HEK293 (cell line): ENCODE measurements around the gene AK8.

Experiments
- CTCF ChIA-PET: fragments of 350-600 bp; formaldehyde crosslinking; extraction: SDS; loops from one replicate; lab custom pipeline; 2021; ENCODE audit warnings: antibody characterized with exemption; lab: Yijun Ruan, JAX
- POLR2A ChIA-PET: fragments of 300-600 bp; formaldehyde crosslinking; extraction: SDS; loops from one replicate; lab custom pipeline; 2020; ENCODE audit warnings: antibody characterized with exemption, inconsistent platforms; lab: Yijun Ruan, JAX
- H3K27ac ChIP-seq: fragments of 200-500 bp; sonication (Bioruptor generic); 2 replicates; pipeline ENCODE4 v1.5.1; 2014; ENCODE audit warnings: low read depth, low read length, control low read depth, inconsistent platforms; ENCODE audit errors: extremely low read depth
- H3K36me3 ChIP-seq, 2 experiments: fragments of 200-500 bp in 1 of 2; sonication (Bioruptor generic) in 1 of 2; 1 replicate in 1 of 2; 2 replicates in 1 of 2; pipeline ENCODE4 v1.5.1; 2014 to 2017; ENCODE audit warnings: inconsistent platforms in 2 of 2, low read length in 2 of 2; ENCODE audit not compliant: control insufficient read depth in 2 of 2, insufficient read depth in 1 of 2
- H3K4me1 ChIP-seq: fragments of 200-500 bp; sonication (Bioruptor generic); 2 replicates; pipeline ENCODE4 v1.5.1; 2014; ENCODE audit warnings: mild to moderate bottlenecking, low read length, inconsistent platforms; ENCODE audit not compliant: control insufficient read depth, insufficient read depth
- H3K4me3 ChIP-seq: 2 replicates; pipeline ENCODE4 v1.5.1; 2011; ENCODE audit warnings: low read depth, mild to moderate bottlenecking, control low read depth, low read length, moderate library complexity
- H3K9me3 ChIP-seq: fragments of 200-500 bp; sonication (Bioruptor generic); 2 replicates; pipeline ENCODE4 v1.5.1; 2014; ENCODE audit warnings: low read depth, low read length, inconsistent platforms; ENCODE audit not compliant: control insufficient read depth, insufficient read depth
- GFI1B ChIP-seq: fragments of 450-650 bp; formaldehyde crosslinking; IDR thresholded peaks from 2 replicates; pipeline ENCODE4 v1.5.1; 2016; ENCODE audit warnings: missing biosample characterization, missing genetic modification characterization
- TRIM28 ChIP-seq: IDR thresholded peaks from 2 replicates; pipeline ENCODE4 v1.6.1; 2011; ENCODE audit warnings: low read length, control low read depth, borderline replicate concordance
- YY2 ChIP-seq: fragments of 450-650 bp; formaldehyde crosslinking; IDR thresholded peaks from 2 replicates; pipeline ENCODE4 v1.5.1; 2016; ENCODE audit warnings: missing biosample characterization, missing genetic modification characterization
- ZFP69B ChIP-seq: fragments of 450-650 bp; formaldehyde crosslinking; IDR thresholded peaks from 2 replicates; pipeline ENCODE4 v1.5.1; 2016; ENCODE audit warnings: missing biosample characterization, missing genetic modification characterization
- ZNF148 ChIP-seq: fragments of 450-650 bp; formaldehyde crosslinking; IDR thresholded peaks from 2 replicates; pipeline ENCODE4 v1.5.0; 2017; ENCODE audit warnings: missing biosample characterization, missing genetic modification characterization, borderline replicate concordance
- ZNF175 ChIP-seq: fragments of 450-650 bp; formaldehyde crosslinking; IDR thresholded peaks from 2 replicates; pipeline ENCODE4 v1.5.1; 2016; ENCODE audit warnings: missing biosample characterization, missing genetic modification characterization
- ZNF354C ChIP-seq: fragments of 450-650 bp; formaldehyde crosslinking; IDR thresholded peaks from 2 replicates; pipeline ENCODE4 v1.5.1; 2016; ENCODE audit warnings: missing biosample characterization, missing genetic modification characterization, low read depth, borderline replicate concordance
- ZNF37A ChIP-seq: fragments of 450-650 bp; IDR thresholded peaks from 2 replicates; pipeline ENCODE4 v1.5.1; 2018; ENCODE audit warnings: missing biosample characterization, missing genetic modification characterization
- ZNF513 ChIP-seq: fragments of 450-650 bp; IDR thresholded peaks from 2 replicates; pipeline ENCODE4 v1.5.1; 2018; ENCODE audit warnings: missing biosample characterization, missing genetic modification characterization
- ZNF518A ChIP-seq: fragments of 450-650 bp; formaldehyde crosslinking; conservative IDR thresholded peaks from 2 replicates; pipeline ENCODE4 v1.5.1; 2016; ENCODE audit warnings: low read depth, missing biosample characterization, missing genetic modification characterization
- ZNF560 ChIP-seq: fragments of 450-650 bp; formaldehyde crosslinking; IDR thresholded peaks from 2 replicates; pipeline ENCODE4 v1.5.1; 2017; ENCODE audit warnings: missing biosample characterization, missing genetic modification characterization, borderline replicate concordance
- ZNF629 ChIP-seq: fragments of 450-650 bp; formaldehyde crosslinking; IDR thresholded peaks from 2 replicates; pipeline ENCODE4 v1.5.1; 2017; ENCODE audit warnings: missing biosample characterization, missing genetic modification characterization
- ZNF645 ChIP-seq: fragments of 450-650 bp; formaldehyde crosslinking; IDR thresholded peaks from 2 replicates; pipeline ENCODE4; 2016; ENCODE audit warnings: missing biosample characterization, missing genetic modification characterization
- ZNF701 ChIP-seq: fragments of 450-650 bp; formaldehyde crosslinking; IDR thresholded peaks from 2 replicates; pipeline ENCODE4 v1.5.1; 2016; ENCODE audit warnings: missing biosample characterization, missing genetic modification characterization
- ZNF830 ChIP-seq: fragments of 450-650 bp; IDR thresholded peaks from 2 replicates; pipeline ENCODE4 v1.5.0; 2018; ENCODE audit warnings: missing biosample characterization, missing genetic modification characterization, low read depth, mild to moderate bottlenecking, moderate library complexity
- TF ChIP-seq, protein P1 (sequence below): fragments of 450-650 bp; formaldehyde crosslinking; IDR thresholded peaks from 2 replicates; pipeline ENCODE4 v1.5.1; 2016; ENCODE audit warnings: missing biosample characterization, missing genetic modification characterization, low read depth

Gene AK8

DNA sequence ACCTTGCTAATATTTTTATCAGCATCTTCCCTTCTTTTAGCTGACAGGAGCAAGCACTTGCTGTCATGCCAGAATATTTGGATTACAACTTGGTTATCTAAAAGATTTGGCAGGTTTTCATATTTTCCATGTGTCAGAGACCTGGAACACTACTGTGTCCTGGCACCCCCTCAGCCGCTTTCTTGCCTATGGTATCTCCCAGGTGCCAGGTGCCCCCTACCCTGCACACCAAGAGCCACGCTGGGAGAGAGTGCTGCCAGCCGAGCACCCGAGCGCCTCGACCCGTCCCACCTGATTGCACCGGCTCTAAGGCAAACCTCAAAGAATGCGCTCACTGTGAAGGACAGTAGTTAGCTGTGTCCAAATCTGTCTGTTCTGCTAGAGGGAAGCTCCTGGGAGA, 123.0 kb downstream of the AK8 start:
- Histone ChIP-seq H3K4me3 (no peak overlapping the region), H3K4me1 (peaks cover 7% of the 10 kb centered on the region), H3K27ac (no peak overlapping the region), H3K9me3 (no peaks in the 10 kb centered on the region), H3K36me3 (no peaks in the 10 kb centered on the region)
- TF ChIP-seq ZNF354C (tag by site-specific recombination) = no peak
- TF ChIP-seq ZNF560 (tag by site-specific recombination) = no peak
- TF ChIP-seq ZNF518A (tag by site-specific recombination) = no peak
- ChIA-PET POLR2A (no interaction called here), CTCF (no interaction called here)

DNA sequence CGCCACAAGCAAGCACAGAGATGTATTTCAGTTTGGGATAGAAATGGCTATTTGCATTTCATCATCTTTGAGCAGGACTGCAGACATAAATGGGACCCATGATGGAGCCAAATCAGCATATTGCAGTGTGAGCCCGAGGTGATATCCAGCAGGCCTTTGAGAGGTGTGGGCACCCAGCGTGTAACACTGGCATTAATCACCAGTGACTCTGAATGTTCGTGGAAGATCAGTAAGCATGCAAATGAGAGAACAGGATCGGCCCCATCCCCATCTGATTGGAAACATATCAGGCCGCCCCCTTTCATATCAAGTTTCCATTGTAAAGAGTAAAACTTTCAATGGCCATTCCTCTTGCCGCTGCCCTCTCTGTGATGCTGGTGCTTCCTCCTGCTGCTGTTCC, 123.8 kb downstream of the AK8 start:
- POLR2A ChIA-PET = no interaction called here
- TF ChIP-seq TRIM28 (no peak), ZNF513 (tag by site-specific recombination) (no peak), ZNF701 (no peak), ZNF148 (tag by site-specific recombination) (no peak), ZNF645 (tag by site-specific recombination) (no peak), ZNF830 (tag by site-specific recombination) (no peak), YY2 (no peak), ZFP69B (tag by site-specific recombination) (no peak), ZNF629 (tag by site-specific recombination) (no peak), ZNF175 (tag by site-specific recombination) (no peak), GFI1B (tag by site-specific recombination) (no peak), ZNF37A (tag by site-specific recombination) (no peak)
- TF ChIP-seq, protein P1, sequence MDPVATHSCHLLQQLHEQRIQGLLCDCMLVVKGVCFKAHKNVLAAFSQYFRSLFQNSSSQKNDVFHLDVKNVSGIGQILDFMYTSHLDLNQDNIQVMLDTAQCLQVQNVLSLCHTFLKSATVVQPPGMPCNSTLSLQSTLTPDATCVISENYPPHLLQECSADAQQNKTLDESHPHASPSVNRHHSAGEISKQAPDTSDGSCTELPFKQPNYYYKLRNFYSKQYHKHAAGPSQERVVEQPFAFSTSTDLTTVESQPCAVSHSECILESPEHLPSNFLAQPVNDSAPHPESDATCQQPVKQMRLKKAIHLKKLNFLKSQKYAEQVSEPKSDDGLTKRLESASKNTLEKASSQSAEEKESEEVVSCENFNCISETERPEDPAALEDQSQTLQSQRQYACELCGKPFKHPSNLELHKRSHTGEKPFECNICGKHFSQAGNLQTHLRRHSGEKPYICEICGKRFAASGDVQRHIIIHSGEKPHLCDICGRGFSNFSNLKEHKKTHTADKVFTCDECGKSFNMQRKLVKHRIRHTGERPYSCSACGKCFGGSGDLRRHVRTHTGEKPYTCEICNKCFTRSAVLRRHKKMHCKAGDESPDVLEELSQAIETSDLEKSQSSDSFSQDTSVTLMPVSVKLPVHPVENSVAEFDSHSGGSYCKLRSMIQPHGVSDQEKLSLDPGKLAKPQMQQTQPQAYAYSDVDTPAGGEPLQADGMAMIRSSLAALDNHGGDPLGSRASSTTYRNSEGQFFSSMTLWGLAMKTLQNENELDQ = no peak
- H3K4me3 ChIP-seq = no peak overlapping the region
- H3K9me3 ChIP-seq = no peaks in the 10 kb centered on the region
- H3K4me1 ChIP-seq = peaks cover 7% of the 10 kb centered on the region
- CTCF ChIA-PET = no interaction called here
- H3K27ac ChIP-seq = no peak overlapping the region
- no peaks in the 10 kb centered on the region for H3K36me3 ChIP-seq
